OCI-LY1 (cell line): Measurements from ENCODE around the gene SP3.
A peak's percentile ranks its signal among the peaks of the same experiment; 100 is the strongest.

Experiments used
- H2AFZ ChIP-seq: fragments of 200-600 bp; sonication (generic), shearing (Covaris generic); 2 replicates; pipeline ENCODE4 v1.6.0; 2014; ENCODE audit warnings: antibody characterized with exemption, mild to moderate bottlenecking, low read length
- H3F3A ChIP-seq: fragments of 200-600 bp; sonication (generic), shearing (Covaris generic); 2 replicates; pipeline ENCODE4 v1.6.0; 2014; ENCODE audit warnings: mild to moderate bottlenecking, antibody characterized with exemption, low read length, moderate library complexity; ENCODE audit not compliant: insufficient read depth
- H3K27ac ChIP-seq: fragments of 200-600 bp; sonication (generic); 2 replicates; pipeline ENCODE4 v1.5.1; 2014; ENCODE audit warnings: low read length, mixed run types, mild to moderate bottlenecking, low read depth; ENCODE audit not compliant: poor library complexity, severe bottlenecking
- H3K27me3 ChIP-seq: fragments of 200-600 bp; sonication (generic); 2 replicates; pipeline ENCODE4 v1.6.0; 2014; ENCODE audit warnings: antibody characterized with exemption, mild to moderate bottlenecking, low read length, moderate library complexity; ENCODE audit not compliant: insufficient read depth
- H3K36me3 ChIP-seq: fragments of 200-600 bp; sonication (generic); 2 replicates; pipeline ENCODE4 v1.6.1; 2014; ENCODE audit warnings: mild to moderate bottlenecking, antibody characterized with exemption, low read length, moderate library complexity, mixed read lengths; ENCODE audit not compliant: insufficient read depth
- H3K4me1 ChIP-seq: fragments of 200-600 bp; sonication (generic); 2 replicates; pipeline ENCODE4 v1.5.1; 2014; ENCODE audit warnings: mild to moderate bottlenecking, low read length, moderate library complexity; ENCODE audit not compliant: insufficient read depth, severe bottlenecking
- H3K4me2 ChIP-seq: fragments of 200-600 bp; sonication (generic), shearing (Covaris generic); 2 replicates; pipeline ENCODE4 v1.6.1; 2014; ENCODE audit warnings: low read length
- H3K4me3 ChIP-seq: fragments of 200-600 bp; sonication (generic); 2 replicates; pipeline ENCODE4 v1.5.1; 2014; ENCODE audit warnings: low read length, low read depth, mild to moderate bottlenecking, mixed read lengths; ENCODE audit not compliant: poor library complexity, severe bottlenecking
- H3K79me2 ChIP-seq: fragments of 200-600 bp; shearing (Covaris generic); 2 replicates; pipeline ENCODE4 v1.6.1; 2016; ENCODE audit warnings: mixed run types, low read length, mixed read lengths; ENCODE audit not compliant: insufficient read depth
- H3K9ac ChIP-seq: fragments of 200-600 bp; sonication (generic), shearing (Covaris generic); 2 replicates; pipeline ENCODE4 v1.6.1; 2014; ENCODE audit warnings: mild to moderate bottlenecking, low read length, mixed read lengths
- H3K9me2 ChIP-seq: fragments of 200-600 bp; sonication (generic), shearing (Covaris generic); 2 replicates; pipeline ENCODE4 v1.6.1; 2014; ENCODE audit warnings: low read depth, mild to moderate bottlenecking, low read length, mixed read lengths
- H3K9me3 ChIP-seq: fragments of 200-600 bp; shearing (Covaris generic); 2 replicates; pipeline ENCODE4 v1.6.1; 2014; ENCODE audit warnings: low read length, mixed read lengths
- H4K20me1 ChIP-seq: fragments of 200-600 bp; sonication (generic), shearing (Covaris generic); 2 replicates; pipeline ENCODE4 v1.6.0; 2016; ENCODE audit warnings: mild to moderate bottlenecking, low read length; ENCODE audit not compliant: insufficient read depth
- CTCF ChIP-seq: fragments of 200-600 bp; sonication (generic), shearing (Covaris generic); IDR thresholded peaks from 2 replicates; pipeline ENCODE4 v1.5.1; 2017; ENCODE audit warnings: mild to moderate bottlenecking, antibody characterized with exemption, low read length, moderate library complexity, mixed read lengths
- EZH2 ChIP-seq: fragments of 200-600 bp; sonication (generic), shearing (Covaris generic); IDR thresholded peaks from 2 replicates; pipeline ENCODE4 v1.8.0; 2017; ENCODE audit warnings: borderline replicate concordance, mixed run types, mild to moderate bottlenecking, antibody characterized with exemption, low read length, moderate library complexity, mixed read lengths

Gene SP3

GRCh38 chr2:173963817-173964564 is 1.2 kb downstream of the SP3 start:
- Histone ChIP-seq H3K4me3 (peak overlapping the region; percentile 79), H3K4me1 (peaks cover 36% of the 10 kb centered on the region), H3K36me3 (peaks cover 41% of the 10 kb centered on the region), H3K9me3 (no peaks in the 10 kb centered on the region), H4K20me1 (no peaks in the 10 kb centered on the region), H3K79me2 (peaks cover 43% of the 10 kb centered on the region), H3K27me3 (no peaks in the 10 kb centered on the region), H3F3A (no peaks in the 10 kb centered on the region), H3K9me2 (no peaks in the 10 kb centered on the region), H3K27ac (peak overlapping the region; percentile 89), H3K4me2 (peak overlapping the region; percentile 57), H3K9ac (peak overlapping the region; percentile 98), H2AFZ (no peak overlapping the region)
- no peak for TF ChIP-seq CTCF
- TF ChIP-seq EZH2, result no peak

- TF ChIP-seq EZH2 (no peak), CTCF (peak; percentile 11; the same call in 1 of the 2 replicates)
These were observed 1.8 kb downstream of the SP3 start for GRCh38 chr2:173963323-173963816.

GRCh38 chr2:173962583-173963110 is 2.5 kb downstream of the SP3 start:
- Histone ChIP-seq H3K27ac (peak overlapping the region; percentile 89), H3K4me3 (peak overlapping the region; percentile 79), H3K4me2 (peak overlapping the region; percentile 82), H3K79me2 (peaks cover 56% of the 10 kb centered on the region), H4K20me1 (0 out of 2 replicates have a peak, but pooled peaks cover 2% of the 10 kb centered on the region), H3K27me3 (no peaks in the 10 kb centered on the region), H2AFZ (no peak overlapping the region), H3F3A (no peaks in the 10 kb centered on the region), H3K9me2 (no peaks in the 10 kb centered on the region), H3K9me3 (no peaks in the 10 kb centered on the region), H3K4me1 (peaks cover 49% of the 10 kb centered on the region), H3K9ac (peak overlapping the region; percentile 98), H3K36me3 (peaks cover 51% of the 10 kb centered on the region)
- TF ChIP-seq CTCF (no peak), EZH2 (no peak)

More at GRCh38 chr2:173963323-173963816, 1.8 kb downstream of the SP3 start:
- Histone ChIP-seq H3K79me2 (peaks cover 49% of the 10 kb centered on the region), H3F3A (no peaks in the 10 kb centered on the region), H3K9me2 (no peaks in the 10 kb centered on the region), H3K4me1 (peaks cover 42% of the 10 kb centered on the region), H3K27me3 (no peaks in the 10 kb centered on the region), H3K27ac (peak overlapping the region; percentile 89), H3K4me2 (peak overlapping the region; percentile 82), H3K9ac (peak overlapping the region; percentile 98), H3K4me3 (peak overlapping the region; percentile 79), H2AFZ (no peak overlapping the region), H4K20me1 (no peaks in the 10 kb centered on the region), H3K36me3 (peaks cover 44% of the 10 kb centered on the region), H3K9me3 (no peaks in the 10 kb centered on the region)
